AG20443 (cell line): ENCODE results near the gene GALNT7.
A peak's percentile ranks its signal among the peaks of the same experiment; 100 is the strongest.

Experiments
- DNase-seq: peaks from one replicate; pipeline ENCODE4 v3.0.0; 2012; ENCODE audit warnings: low spot score, mixed read lengths

GALNT7 gene

DNA sequence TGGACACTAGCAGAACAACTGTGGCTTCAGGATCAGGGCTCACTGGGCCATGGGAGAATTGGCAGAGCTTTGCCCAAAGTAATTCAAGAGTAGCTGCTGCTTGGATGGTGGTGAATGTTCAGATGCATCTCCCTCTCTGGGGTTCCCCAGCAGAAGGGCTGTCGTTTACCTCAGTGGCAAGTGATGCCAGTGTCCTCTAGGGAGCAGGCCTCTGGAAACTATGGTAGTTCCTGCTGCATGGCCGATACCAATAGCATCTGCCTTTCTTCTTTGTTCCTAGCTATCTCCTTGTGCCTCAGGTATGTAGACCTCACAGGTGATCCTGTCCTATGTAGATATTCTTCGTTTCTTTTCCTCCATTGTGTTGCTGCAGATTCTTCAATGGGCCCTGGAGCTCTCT, 139.2 kb downstream of the GALNT7 start:
- DNase-seq, result no peak

GRCh38 chr4:173311368-173311767, 142.8 kb downstream of the GALNT7 start:
- DNase-seq, result no peak

- no peak for DNase-seq
These were observed 146.1 kb downstream of the GALNT7 start for GRCh38 chr4:173314715-173315114.

DNA sequence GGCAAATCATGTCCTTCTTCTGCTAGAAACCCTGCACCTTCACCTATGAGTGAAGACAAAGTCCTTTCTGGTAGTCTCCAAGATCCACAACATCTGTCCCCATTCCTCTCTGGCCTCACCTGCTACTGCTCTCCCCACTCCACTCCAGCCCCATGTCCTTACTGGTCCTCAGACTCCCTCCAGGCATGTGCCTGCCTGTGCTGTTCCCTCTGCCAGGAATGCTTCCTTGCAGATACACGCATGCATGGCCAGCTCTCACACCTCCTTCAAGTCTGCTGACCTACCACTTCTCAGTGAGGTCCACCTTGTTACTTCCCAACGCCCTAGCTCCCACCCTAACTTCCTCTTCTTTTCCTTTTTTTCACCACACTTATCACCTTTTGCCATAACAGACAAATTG, 147.4 kb downstream of the GALNT7 start:
- no peak for DNase-seq

DNA sequence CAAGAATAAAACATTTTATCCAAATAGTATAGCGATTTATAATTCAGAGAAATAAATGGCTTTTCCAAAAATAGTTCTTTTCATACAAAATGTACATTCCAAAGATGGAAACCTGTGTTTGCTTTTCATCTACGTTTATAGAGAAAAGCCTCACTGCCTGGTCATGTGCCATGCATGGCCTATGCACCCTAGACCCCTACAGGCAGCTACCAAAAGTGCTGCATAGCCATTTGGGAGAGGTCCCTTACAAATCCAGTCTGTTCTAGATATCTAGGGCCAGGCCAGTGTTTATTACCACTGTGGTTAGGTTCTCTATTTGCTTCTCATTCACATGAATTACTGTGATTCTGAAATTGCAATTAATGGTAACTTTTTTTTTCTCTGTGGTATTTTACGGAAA, 148.4 kb downstream of the GALNT7 start:
- no peak for DNase-seq

GRCh38 chr4:173318240-173318639, 149.6 kb downstream of the GALNT7 start:
- DNase-seq, result no peak

DNA sequence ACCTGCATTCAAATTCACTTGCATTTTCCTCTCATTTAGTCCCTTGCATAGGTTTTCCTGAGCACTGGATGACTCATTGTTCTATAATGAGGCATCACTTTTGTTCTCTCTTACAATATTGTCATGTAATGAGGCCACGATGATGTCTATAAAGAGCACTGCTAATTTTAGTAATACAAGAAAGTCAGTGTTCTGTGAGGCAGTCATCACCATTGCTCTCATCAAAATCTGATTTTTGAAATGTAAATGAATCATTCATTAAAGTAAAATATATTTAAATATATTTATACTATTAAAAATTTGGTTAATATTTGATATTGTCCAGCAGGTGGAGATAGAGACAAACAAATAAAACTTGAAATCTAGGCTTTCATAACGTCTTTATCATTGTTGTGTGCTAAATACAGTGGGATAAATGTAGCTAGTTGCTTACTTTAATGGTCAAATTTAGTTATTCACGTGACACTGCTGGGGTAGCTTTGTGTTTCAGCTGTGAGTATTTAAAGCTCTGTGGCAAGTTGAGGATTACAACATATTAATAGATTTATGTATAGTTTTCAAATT, 150.1 kb downstream of the GALNT7 start:
- no peak for DNase-seq

DNA sequence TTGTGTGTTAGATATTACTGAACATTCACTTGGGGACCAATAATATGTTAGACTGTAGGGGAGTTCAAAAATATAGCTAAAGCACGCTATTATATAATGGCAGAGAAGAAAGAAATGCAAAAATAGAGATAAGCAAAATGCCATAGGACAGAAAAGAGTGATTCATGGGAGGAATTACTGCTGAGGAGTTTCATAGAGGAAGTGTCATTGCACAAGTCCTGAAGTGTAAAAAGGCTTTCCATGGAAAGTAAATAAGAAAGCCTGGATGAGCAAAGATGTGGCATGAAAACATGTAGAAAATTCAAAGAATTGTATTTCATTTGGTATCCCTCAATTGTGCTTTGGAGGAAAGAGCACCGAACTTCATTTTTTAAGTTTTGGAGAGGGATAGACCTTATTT, 151.1 kb downstream of the GALNT7 start:
- DNase-seq, result no peak

- no peak for DNase-seq
These were observed 156.6 kb downstream of the GALNT7 start for GRCh38 chr4:173325007-173325736.

DNA sequence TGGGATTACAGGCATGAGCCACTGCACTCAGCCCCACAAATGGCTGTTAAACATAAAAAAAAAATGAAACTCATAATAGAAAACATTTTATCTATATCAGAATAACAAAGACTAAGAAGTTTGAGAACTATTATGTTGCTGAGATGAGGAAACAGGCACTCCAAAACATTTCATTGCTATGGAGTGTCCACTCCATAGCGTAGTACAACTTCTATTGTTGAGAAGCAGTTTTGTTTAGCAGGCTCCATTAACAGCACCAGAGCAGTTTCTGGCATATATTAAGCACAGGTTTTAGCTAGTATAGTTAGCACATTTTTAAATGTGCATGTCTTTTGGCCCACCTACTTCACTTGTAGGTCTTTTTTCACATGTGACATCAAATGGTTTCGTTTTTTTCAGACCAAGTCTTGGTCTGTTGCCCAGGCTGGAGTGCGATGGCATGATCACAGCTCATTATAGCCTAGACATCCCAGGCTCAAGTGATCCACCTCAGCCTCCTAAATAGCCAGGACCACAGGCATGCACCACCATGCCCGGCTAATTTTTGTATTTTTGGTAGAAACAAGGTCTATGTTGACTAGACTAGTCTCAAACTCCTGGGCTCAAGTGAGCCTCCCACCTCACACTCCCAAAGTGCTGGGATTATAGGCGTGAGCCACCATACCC, 159.8 kb downstream of the GALNT7 start:
- no peak for DNase-seq

DNA sequence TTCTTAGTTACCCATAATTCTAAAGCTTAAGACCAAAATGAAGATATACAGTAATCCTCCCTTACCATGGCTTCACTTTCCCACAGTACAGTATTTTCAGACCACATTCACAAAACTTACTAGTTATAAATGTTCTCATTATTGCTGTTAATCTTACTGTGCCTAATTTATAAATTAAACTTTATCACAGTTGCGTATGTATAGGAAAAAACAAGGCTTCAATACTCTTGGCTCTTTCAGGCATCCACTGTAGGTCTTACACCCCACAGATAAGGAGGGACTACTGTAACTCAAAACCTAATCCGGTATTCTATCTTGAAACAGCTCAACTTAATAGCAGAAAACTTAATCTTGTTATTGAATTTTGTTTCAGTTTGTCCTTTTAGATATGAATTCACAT, 162.0 kb downstream of the GALNT7 start:
- DNase-seq, result no peak

DNA sequence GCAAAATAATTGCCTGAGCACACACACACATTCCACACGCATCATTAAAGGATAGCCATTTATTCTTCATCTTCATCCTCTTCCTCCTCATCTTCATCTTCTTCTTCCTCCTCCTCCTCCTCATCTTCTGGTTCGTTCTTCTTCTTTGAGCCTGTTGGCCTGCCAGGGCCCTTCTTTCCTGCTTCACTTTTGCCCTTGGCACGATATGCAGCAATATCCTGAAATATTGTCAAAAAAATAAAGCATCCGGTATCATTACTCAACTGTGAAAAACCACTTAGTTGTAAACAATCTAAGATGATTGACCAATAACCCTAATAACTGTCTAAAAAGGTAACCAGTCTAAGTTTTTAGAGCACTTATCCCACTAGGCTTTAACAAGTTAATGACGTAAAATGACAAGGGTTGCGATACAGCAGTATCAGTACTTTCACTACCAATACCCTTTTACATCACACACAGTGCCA, 163.4 kb downstream of the GALNT7 start:
- DNase-seq, result no peak

- DNase-seq, result no peak
These were observed 164.5 kb downstream of the GALNT7 start for GRCh38 chr4:173332963-173333657.

GRCh38 chr4:173333658-173334084, 165.1 kb downstream of the GALNT7 start:
- peak; percentile 57 for DNase-seq

DNA sequence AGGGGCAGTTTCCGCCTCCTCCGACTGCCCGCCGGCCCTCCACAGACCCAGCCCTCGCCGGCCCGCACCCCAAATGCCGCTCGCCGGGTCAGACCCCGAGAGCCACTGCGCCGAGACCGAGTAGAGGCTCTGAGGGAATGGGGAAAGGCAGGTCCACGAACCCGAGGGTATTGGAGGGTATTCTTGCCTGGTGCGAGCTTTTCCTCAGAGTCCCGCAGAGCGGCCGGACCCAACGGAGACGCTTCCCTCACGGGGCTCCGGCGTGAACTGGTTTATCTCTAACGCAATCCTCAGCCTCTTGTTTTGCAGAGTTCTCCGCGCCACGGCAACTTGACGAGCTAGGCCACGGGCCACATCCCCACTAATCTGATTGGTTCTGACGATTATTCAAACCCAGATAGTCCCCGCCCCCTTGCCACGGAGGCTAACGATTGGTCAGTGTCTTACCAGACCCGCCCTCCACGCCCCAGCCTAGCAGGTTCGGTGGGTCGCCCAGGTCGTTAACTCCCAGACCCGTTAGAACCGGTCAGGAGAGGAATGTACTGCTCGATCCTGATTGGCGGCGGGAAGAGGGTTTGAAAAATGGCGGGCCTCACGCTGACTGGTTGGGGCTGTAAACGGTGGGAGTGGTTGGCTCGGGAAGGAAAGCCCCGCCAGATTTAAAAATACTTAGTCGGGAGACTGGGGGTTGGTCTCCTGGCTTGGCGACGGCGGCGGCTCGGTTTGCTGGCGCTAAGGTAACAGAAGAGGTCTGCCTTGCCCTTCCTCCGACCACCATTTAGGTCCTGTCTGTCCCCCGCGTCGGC, 165.7 kb downstream of the GALNT7 start, which contains the start of gene HMGB2:
HMGB2 (minus strand) TSS at position 274 of the 806 bp plus-strand sequence. CDS start 709 bp downstream, outside the sequence.
- peak; percentile 99 for DNase-seq

GRCh38 chr4:173334891-173335752, 166.5 kb downstream of the GALNT7 start:
- DNase-seq, result peak; percentile 85

- DNase-seq, result no peak
These were observed 168.9 kb downstream of the GALNT7 start for GRCh38 chr4:173337463-173337862.

GRCh38 chr4:173343832-173344397, 175.3 kb downstream of the GALNT7 start:
- no peak for DNase-seq

DNA sequence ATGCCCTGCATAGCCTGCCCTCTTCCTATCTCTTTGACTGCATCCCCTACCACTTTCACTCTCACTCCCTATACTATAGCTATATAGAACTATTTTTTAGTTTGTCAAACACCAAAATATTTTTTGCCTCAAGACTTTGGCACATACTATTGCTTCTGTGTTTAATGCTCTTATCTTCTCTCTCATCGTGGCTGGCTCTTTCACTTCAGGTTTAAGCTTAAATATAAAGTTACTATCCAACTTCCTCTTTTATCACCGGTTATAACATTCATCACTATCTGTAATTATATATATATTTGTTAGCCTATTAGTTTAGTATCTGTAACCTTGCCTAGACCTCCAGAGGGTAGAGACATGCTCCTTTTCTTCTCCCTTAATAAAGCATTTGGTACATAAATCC, 177.0 kb downstream of the GALNT7 start:
- DNase-seq, result no peak

DNA sequence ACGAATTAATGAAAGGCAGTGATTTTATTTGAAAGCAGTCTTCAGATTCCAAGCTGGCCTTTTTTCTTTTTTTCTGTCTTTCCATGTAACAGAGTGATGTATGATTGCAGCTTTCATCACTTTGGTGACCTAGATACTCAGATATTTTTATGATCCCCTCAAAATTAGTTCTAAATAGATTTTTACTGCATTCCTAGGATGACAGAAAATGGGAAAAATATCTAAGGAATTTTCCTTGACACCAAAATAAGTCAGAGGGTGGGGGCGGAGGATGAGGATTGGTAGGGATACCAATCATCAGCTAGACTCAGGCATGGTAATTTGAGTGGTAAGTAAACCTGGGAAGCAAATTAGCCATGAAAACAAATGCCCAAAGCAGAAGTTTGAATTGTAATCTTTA, 177.5 kb downstream of the GALNT7 start:
- peak; percentile 63 for DNase-seq
